Aorta (tissue), 5 donors: ENCODE results near the gene ARHGAP28. TPM values are rescaled to one million over a fixed set of nuclear protein-coding genes. Genes with fewer than 3 reads are reported as not detected.
"Not testable (repeated sequence)": the region's sequence is repeated elsewhere in the genome, so short reads cannot be mapped to it uniquely, and the experiment has no call there.

Source experiments
- ATAC-seq: fragments of 200-7000 bp; cut with Tn5 transposase; one replicate; pipeline ENCODE4 v1.9.1; 2022; ENCODE audit warnings: moderate library complexity; ENCODE audit not compliant: low FRiP score
- DNase-seq, 2 donors: peaks; one replicate each; pipeline ENCODE4 v3.0.0-alpha.2; 2020
- H3K27ac ChIP-seq, 2 donors: one replicate each; pipeline ENCODE4 v1.5.1; 2013; ENCODE audit warnings: low read length in 2 of 2, mild to moderate bottlenecking in 2 of 2, moderate library complexity in 2 of 2, control low read depth in 1 of 2, inconsistent platforms in 1 of 2, low read depth in 1 of 2
- H3K27me3 ChIP-seq, 2 donors: one replicate each; pipeline ENCODE4 v1.6.1; 2013; ENCODE audit warnings: control low read depth in 1 of 2, low read length in 1 of 2, mild to moderate bottlenecking in 1 of 2, moderate library complexity in 1 of 2; ENCODE audit not compliant: insufficient read depth in 2 of 2, control insufficient read depth in 1 of 2
- H3K36me3 ChIP-seq, 2 donors: one replicate each; pipeline ENCODE4 v1.6.1; 2013; ENCODE audit warnings: control low read depth in 1 of 2, low read length in 1 of 2, mild to moderate bottlenecking in 1 of 2; ENCODE audit not compliant: insufficient read depth in 2 of 2, control insufficient read depth in 1 of 2
- H3K4me1 ChIP-seq, 2 donors: one replicate each; pipeline ENCODE4 v1.6.1; 2013; ENCODE audit warnings: low read length in 2 of 2, control low read depth in 1 of 2, mild to moderate bottlenecking in 1 of 2, moderate library complexity in 1 of 2; ENCODE audit not compliant: insufficient read depth in 2 of 2, control insufficient read depth in 1 of 2
- H3K4me3 ChIP-seq, 2 donors: one replicate each; pipeline ENCODE4 v1.5.1; 2013; ENCODE audit warnings: low read length in 2 of 2, control low read depth in 1 of 2, mild to moderate bottlenecking in 1 of 2
- H3K9me3 ChIP-seq: one replicate; pipeline ENCODE4 v1.6.1; 2013; ENCODE audit warnings: mild to moderate bottlenecking, low read length; ENCODE audit not compliant: control insufficient read depth
- WGBS, 2 donors: extraction: QIAGEN DNeasy Blood & Tissue Kit; methylation state at CpG; one replicate each; pipeline ENCODE4 v1.1.7; 2013; 5-methylcytosine and 5-hydroxymethylcytosine counted together
- intact Hi-C, 2 donors: fragments of 100-400 bp; cut with DNase I; formaldehyde crosslinking; loops; one replicate each; pipeline versions ENCODE4 v1.14.2 to v1.15.0; 2022
- polyA plus RNA-seq, 2 donors: library from polyadenylated mRNA; stranded (reverse); fragments of 200-250 nt; gene quantifications; one replicate each; pipeline ENCODE4 v1.2.3, GENCODE V29; 2013
- total RNA-seq, 2 donors: library from RNA; stranded (reverse); fragmentation: NEBNext Ultra II Directional; extraction: Animal tissue kit (Norgen Biotek cat#: 25700); gene quantifications; one replicate each; pipeline ENCODE4 v1.2.1, GENCODE V29; 2021
- donor health status: healthy with polysubstance abuse.
- donor health status: Bipolar disorder and iron deficiency.
- donor health status: DM: no; HTN: no; CAD: no.
- donor health status: DM: no; HTN: no; CAD: no.
- donor health status: DM: yes; HTN: yes; CAD: no.

The ARHGAP28 gene
- total and polyA plus RNA-seq, 4 donors: 0.05 to 8.6 (median 3.0) TPM

- no peak for DNase-seq
Observed at GRCh38 chr18:6811816-6812215, 82.3 kb downstream of the ARHGAP28 start.

GRCh38 chr18:6814882-6815425 lies 85.4 kb downstream of the ARHGAP28 start:
- no peaks in the 10 kb centered on the region for H3K36me3 ChIP-seq
- 59 to 61% methylated on average over 4 of the region's 4 CpGs for WGBS, 2 donors
- no peaks in the 10 kb centered on the region for H3K9me3 ChIP-seq
- ATAC-seq (no peak), DNase-seq (no peak)
- no peak overlapping the region for H3K4me3 ChIP-seq
- H3K27me3 ChIP-seq: no peaks in the 10 kb centered on the region
- no peak overlapping the region for H3K27ac ChIP-seq
- no peaks in the 10 kb centered on the region for H3K4me1 ChIP-seq
- intact Hi-C loops: no loop called here

More at GRCh38 chr18:6811816-6812215, 82.3 kb downstream of the ARHGAP28 start:
- H3K4me1 ChIP-seq: no peaks in the 10 kb centered on the region
- no peaks in the 10 kb centered on the region for H3K9me3 ChIP-seq
- ATAC-seq: no peak
- WGBS, 2 donors: 75 to 77% methylated on average over 1 of the region's 1 CpG
- intact Hi-C loops: no loop called here
- no peaks in the 10 kb centered on the region for H3K27me3 ChIP-seq
- H3K4me3 ChIP-seq: no peak overlapping the region
- no peak overlapping the region for H3K27ac ChIP-seq
- H3K36me3 ChIP-seq: no peaks in the 10 kb centered on the region

GRCh38 chr18:6816154-6816553 lies 86.6 kb downstream of the ARHGAP28 start:
- Histone ChIP-seq H3K4me3 (no peak overlapping the region), H3K9me3 (no peaks in the 10 kb centered on the region), H3K4me1 (no peaks in the 10 kb centered on the region), H3K27me3 (no peaks in the 10 kb centered on the region), H3K36me3 (no peaks in the 10 kb centered on the region), H3K27ac (no peak overlapping the region)
- WGBS, 2 donors: 72 to 78% methylated on average over 3 of the region's 3 CpGs
- DNase-seq: no peak
- intact Hi-C loops: no loop called here
- ATAC-seq: no peak

- WGBS, 2 donors: 44 to 73% methylated on average over 1 of the region's 1 CpG
Observed at GRCh38 chr18:6819332-6819731, 89.8 kb downstream of the ARHGAP28 start.

GRCh38 chr18:6820314-6820713 lies 90.8 kb downstream of the ARHGAP28 start:
- ATAC-seq (no peak), DNase-seq (no peak)
- no peaks in the 10 kb centered on the region for H3K27me3 ChIP-seq
- no peaks in the 10 kb centered on the region for H3K4me1 ChIP-seq
- intact Hi-C loops: no loop called here
- no peaks in the 10 kb centered on the region for H3K9me3 ChIP-seq
- H3K4me3 ChIP-seq: no peak overlapping the region
- no peak overlapping the region for H3K27ac ChIP-seq
- H3K36me3 ChIP-seq: no peaks in the 10 kb centered on the region

More at GRCh38 chr18:6819332-6819731, 89.8 kb downstream of the ARHGAP28 start:
- H3K4me3 ChIP-seq: no peak overlapping the region
- H3K27ac ChIP-seq: no peak overlapping the region
- ATAC-seq: no peak
- intact Hi-C loops: no loop called here
- no peaks in the 10 kb centered on the region for H3K36me3 ChIP-seq
- H3K27me3 ChIP-seq: no peaks in the 10 kb centered on the region
- no peaks in the 10 kb centered on the region for H3K9me3 ChIP-seq
- no peak for DNase-seq
- H3K4me1 ChIP-seq: no peaks in the 10 kb centered on the region

- H3K4me3 ChIP-seq: no peak overlapping the region
- no peak overlapping the region for H3K27ac ChIP-seq
- no peak for ATAC-seq
- H3K4me1 ChIP-seq: no peaks in the 10 kb centered on the region
- DNase-seq: no peak
- H3K36me3 ChIP-seq: no peaks in the 10 kb centered on the region
- intact Hi-C loops: no loop called here
- no peaks in the 10 kb centered on the region for H3K27me3 ChIP-seq
- 78% methylated on average over 1 of the region's 1 CpG for WGBS, 2 donors
- no peaks in the 10 kb centered on the region for H3K9me3 ChIP-seq
Observed at GRCh38 chr18:6821356-6821755, 91.8 kb downstream of the ARHGAP28 start.

GRCh38 chr18:6827161-6827560 lies 97.6 kb downstream of the ARHGAP28 start:
- DNase-seq, H3K27me3 ChIP-seq, ATAC-seq, H3K4me3 ChIP-seq, H3K36me3 ChIP-seq, H3K27ac ChIP-seq, H3K9me3 ChIP-seq, intact Hi-C loops, H3K4me1 ChIP-seq: not testable (repeated sequence)
- 96 to 100% methylated on average over 11 to 26 of the region's 29 CpGs for WGBS, 2 donors

- H3K27ac ChIP-seq, H3K4me3 ChIP-seq, H3K36me3 ChIP-seq, intact Hi-C loops, ATAC-seq, H3K27me3 ChIP-seq, H3K9me3 ChIP-seq, DNase-seq, H3K4me1 ChIP-seq: not testable (repeated sequence)
- 95 to 96% methylated on average over 11 to 30 of the region's 30 CpGs for WGBS, 2 donors
Observed at GRCh38 chr18:6827566-6827965, 98.0 kb downstream of the ARHGAP28 start.

- Histone ChIP-seq H3K27me3 (no peaks in the 10 kb centered on the region), H3K4me3 (no peak overlapping the region), H3K9me3 (no peaks in the 10 kb centered on the region), H3K27ac (no peak overlapping the region), H3K4me1 (no peaks in the 10 kb centered on the region), H3K36me3 (no peaks in the 10 kb centered on the region)
- 90 to 94% methylated on average over 1 of the region's 1 CpG for WGBS, 2 donors
- intact Hi-C loops: no loop called here
- no peak for ATAC-seq
- DNase-seq: no peak
Observed at GRCh38 chr18:6830916-6831315, 101.4 kb downstream of the ARHGAP28 start.
